ENCODE data around the gene ANO7.

Gene ANO7

DNA sequence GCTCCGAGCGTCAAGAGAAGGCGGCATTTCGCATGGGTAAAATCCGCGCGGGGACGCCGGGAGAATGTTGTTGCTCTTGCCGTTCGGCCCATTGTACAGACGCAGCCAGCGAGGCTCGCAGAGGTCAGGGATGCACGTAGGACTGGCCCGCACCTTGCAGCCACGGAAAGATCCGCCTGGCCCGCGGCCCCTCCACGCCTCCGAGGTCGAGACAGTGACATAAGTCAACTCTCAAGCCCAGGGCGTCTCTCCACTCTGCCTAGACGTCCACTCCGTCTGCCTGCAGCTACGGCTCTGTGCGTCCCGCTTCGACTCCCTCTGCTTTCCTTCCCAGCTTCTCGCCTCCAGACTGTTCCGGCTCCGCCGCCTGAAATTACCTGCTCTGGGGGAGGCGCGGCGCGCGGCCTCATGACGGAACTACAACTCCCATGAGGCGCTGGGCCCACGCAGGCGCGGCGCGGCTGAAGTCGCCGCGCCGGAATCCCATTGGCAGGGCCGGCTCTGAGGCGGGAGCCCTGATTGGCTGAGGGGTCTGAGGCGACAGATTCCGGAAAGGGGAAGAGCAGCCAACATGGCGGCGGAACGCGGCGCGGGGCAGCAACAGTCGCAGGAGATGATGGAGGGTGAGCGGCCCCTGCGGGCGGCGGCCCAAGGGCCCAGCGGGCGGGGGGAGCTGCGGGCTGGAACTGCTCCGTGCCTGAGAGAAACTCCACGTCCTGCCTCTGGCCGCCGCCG is 38.4 kb upstream of the ANO7 start, which contains the start of gene PPP1R7:
Gene PPP1R7 (plus strand): TSS at position 543 of the 735 bp plus-strand sequence. CDS start 29 bp downstream, at position 572.
- H3K9ac ChIP-seq (ENCODE audit: low read length), result peak within 1 kb of the TSS; percentile 35
- H3K4me1 ChIP-seq (ENCODE audit: control insufficient read depth, low read depth, low read length), result peaks cover 4% of the 10 kb centered on the region
- peak within 1 kb of the TSS; percentile 70 for H3K4me3 ChIP-seq (ENCODE audit: low read length)
- H3K27ac ChIP-seq (ENCODE audit: low read length), result no peak within 1 kb of the TSS
- no peaks in the 10 kb centered on the region for H3K9me3 ChIP-seq (ENCODE audit: control insufficient read depth, low read depth, low read length)
- peaks cover 10% of the 10 kb centered on the region for H3K27me3 ChIP-seq (ENCODE audit: control insufficient read depth, insufficient read depth, low read length)
- no peaks in the 10 kb centered on the region for H3K36me3 ChIP-seq (ENCODE audit: control insufficient read depth, low read depth, low read length)

DNA sequence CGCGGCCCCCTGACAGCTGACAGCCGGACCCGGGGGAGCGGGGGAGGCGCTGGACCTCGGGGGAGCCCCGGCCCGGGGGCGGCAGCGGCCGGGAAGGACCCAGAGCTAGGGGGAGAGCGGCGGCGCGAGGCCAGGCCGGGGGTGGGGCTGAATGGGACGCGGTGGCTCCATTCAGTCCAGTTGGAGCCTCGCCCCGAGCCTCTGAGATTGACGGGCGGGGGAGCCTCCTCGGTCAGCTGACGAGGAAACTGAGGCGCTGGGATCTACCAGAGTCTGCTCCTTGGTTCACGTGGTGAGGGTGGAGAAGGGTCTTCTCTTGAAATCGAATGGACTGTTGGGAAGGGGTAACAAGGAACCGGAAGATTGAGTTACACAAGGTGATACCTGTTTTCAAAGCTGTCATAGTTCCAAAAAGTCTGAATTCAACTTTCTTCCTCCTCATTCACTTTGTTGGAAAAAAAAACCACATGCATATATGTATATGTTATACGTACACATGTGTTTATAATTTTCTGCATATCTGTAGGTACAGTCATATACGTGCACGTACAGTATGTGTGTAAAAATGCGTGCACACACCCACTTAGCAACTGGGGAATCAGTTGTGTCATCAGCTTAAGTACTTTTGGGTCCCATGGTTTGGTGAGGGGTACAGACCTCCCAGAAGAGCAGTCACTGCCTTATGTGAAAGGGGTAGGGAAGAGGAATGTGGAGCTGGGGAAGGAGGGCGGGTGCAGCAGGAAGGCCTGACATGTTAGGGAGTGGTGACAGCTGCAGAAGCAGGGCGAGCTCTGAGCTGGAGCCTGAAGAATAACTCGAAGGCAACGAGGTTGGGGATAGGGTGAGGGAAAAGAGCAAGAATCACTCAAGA is 37.6 kb upstream of the ANO7 start:
- Histone ChIP-seq H3K27me3 (ENCODE audit: control insufficient read depth, insufficient read depth, low read length) (peaks cover 10% of the 10 kb centered on the region), H3K9me3 (ENCODE audit: control insufficient read depth, low read depth, low read length) (no peaks in the 10 kb centered on the region), H3K27ac (ENCODE audit: low read length) (no peak overlapping the region), H3K9ac (ENCODE audit: low read length) (peak overlapping the region; percentile 21), H3K4me3 (ENCODE audit: low read length) (peak overlapping the region; percentile 70), H3K4me1 (ENCODE audit: control insufficient read depth, low read depth, low read length) (peaks cover 4% of the 10 kb centered on the region), H3K36me3 (ENCODE audit: control insufficient read depth, low read depth, low read length) (no peaks in the 10 kb centered on the region)

DNA sequence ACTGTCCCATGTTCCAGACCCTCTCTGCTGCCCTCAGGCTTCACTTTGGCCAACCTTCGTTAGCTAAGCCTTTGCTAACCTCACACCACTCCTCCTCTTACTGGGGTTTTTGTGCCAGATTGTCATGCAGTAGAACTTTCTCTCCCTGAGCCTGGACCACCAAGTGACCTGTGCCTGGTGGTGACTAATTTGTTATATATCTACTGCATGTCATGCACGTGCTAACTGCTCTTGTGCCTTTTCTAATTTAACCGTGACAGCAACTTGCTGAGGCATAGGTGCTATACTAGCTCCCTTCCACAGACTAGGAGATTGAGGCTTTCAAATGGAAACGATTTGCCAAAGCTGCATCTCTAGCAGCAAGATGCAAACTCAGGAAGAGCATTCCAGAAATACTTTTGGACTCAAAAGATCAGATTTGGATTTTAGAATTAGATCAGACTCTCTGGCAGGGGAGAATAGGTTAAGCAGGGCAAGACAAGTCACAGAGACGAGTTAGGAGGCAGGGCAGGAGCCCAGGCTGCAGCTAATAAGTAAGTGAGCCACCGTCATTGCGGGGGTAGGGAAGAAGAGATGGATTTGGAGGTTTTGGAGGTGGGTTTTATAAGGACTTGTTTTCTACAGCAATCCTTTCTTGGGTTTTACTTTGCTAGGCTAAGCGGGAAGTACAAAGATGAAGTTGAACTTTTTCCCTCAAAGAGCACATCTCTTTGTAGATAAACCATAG is 36.4 kb upstream of the ANO7 start:
- no peak overlapping the region for H3K27ac ChIP-seq (ENCODE audit: low read length)
- no peaks in the 10 kb centered on the region for H3K9me3 ChIP-seq (ENCODE audit: control insufficient read depth, low read depth, low read length)
- H3K36me3 ChIP-seq (ENCODE audit: control insufficient read depth, low read depth, low read length), result no peaks in the 10 kb centered on the region
- H3K27me3 ChIP-seq (ENCODE audit: control insufficient read depth, insufficient read depth, low read length), result peaks cover 10% of the 10 kb centered on the region
- H3K9ac ChIP-seq (ENCODE audit: low read length), result no peak overlapping the region
- H3K4me1 ChIP-seq (ENCODE audit: control insufficient read depth, low read depth, low read length), result peaks cover 4% of the 10 kb centered on the region
- no peak overlapping the region for H3K4me3 ChIP-seq (ENCODE audit: low read length)

DNA sequence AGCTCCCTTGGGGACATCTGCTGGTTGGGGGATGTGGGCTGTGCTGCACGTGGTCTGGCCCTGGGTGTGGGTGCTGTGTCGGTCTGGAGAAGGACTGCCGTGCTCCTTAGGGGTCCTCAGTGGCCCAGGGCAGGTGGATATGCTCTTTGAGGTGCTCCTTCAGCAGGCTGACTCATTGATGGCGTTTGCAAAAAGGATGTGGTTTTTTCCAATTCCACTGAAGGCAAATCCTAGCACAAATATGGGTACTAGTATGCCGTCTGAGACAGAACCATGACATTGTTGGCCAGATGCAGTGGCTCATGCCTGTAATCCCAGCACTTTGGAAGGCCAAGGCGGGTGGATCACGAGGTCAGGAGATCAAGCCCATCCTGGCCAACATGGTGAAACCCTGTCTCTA is 34.9 kb upstream of the ANO7 start:
- Histone ChIP-seq H3K9ac (ENCODE audit: low read length) (no peak overlapping the region), H3K27me3 (ENCODE audit: control insufficient read depth, insufficient read depth, low read length) (peaks cover under 1% of the 10 kb centered on the region), H3K27ac (ENCODE audit: low read length) (no peak overlapping the region), H3K4me1 (ENCODE audit: control insufficient read depth, low read depth, low read length) (peaks cover 4% of the 10 kb centered on the region), H3K36me3 (ENCODE audit: control insufficient read depth, low read depth, low read length) (no peaks in the 10 kb centered on the region), H3K4me3 (ENCODE audit: low read length) (no peak overlapping the region), H3K9me3 (ENCODE audit: control insufficient read depth, low read depth, low read length) (no peaks in the 10 kb centered on the region)

DNA sequence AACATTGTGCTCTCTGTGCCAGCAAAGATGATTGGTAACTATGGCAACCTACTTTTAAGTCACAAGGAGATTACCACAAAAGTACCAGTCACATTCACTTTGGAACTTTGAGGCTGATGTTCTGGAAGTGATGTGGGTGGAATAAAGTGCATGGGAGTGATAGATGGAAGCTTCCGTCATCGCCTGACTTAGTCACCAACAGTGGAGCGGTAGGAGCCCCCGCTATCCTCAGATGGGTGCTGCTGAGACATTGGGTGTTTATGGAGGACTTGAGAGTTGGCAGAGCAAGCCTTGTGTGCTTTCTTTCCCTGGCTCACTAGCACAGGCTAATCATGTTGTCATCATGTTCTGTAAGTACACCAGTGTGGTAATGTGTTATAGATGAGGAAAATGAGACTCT is 33.6 kb upstream of the ANO7 start:
- Histone ChIP-seq H3K27me3 (ENCODE audit: control insufficient read depth, insufficient read depth, low read length) (no peaks in the 10 kb centered on the region), H3K4me1 (ENCODE audit: control insufficient read depth, low read depth, low read length) (peaks cover 4% of the 10 kb centered on the region), H3K4me3 (ENCODE audit: low read length) (no peak overlapping the region), H3K27ac (ENCODE audit: low read length) (no peak overlapping the region), H3K36me3 (ENCODE audit: control insufficient read depth, low read depth, low read length) (no peaks in the 10 kb centered on the region), H3K9me3 (ENCODE audit: control insufficient read depth, low read depth, low read length) (no peaks in the 10 kb centered on the region), H3K9ac (ENCODE audit: low read length) (no peak overlapping the region)

DNA sequence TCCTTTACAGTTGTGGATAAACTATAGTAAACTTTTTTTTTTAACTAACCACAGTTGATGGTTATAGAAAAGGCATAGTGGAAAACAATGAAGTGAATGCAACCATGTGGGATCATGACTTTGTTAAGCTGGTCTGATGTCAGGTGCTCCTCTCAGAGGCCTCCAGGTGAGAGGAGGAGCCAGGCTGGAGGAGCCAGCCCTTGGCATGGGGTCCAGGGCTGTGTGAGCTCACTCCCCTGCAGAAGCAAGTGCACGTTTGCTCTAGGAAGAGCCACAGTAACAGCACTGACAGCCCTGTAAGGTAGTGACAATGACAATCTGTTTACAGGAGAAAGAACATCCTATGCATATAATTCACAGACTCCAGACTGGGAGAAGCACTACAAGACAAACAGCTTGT is 32.5 kb upstream of the ANO7 start:
- no peaks in the 10 kb centered on the region for H3K27me3 ChIP-seq (ENCODE audit: control insufficient read depth, insufficient read depth, low read length)
- H3K9me3 ChIP-seq (ENCODE audit: control insufficient read depth, low read depth, low read length), result no peaks in the 10 kb centered on the region
- no peak overlapping the region for H3K27ac ChIP-seq (ENCODE audit: low read length)
- peaks cover 3% of the 10 kb centered on the region for H3K4me1 ChIP-seq (ENCODE audit: control insufficient read depth, low read depth, low read length)
- no peaks in the 10 kb centered on the region for H3K36me3 ChIP-seq (ENCODE audit: control insufficient read depth, low read depth, low read length)
- no peak overlapping the region for H3K9ac ChIP-seq (ENCODE audit: low read length)
- no peak overlapping the region for H3K4me3 ChIP-seq (ENCODE audit: low read length)

DNA sequence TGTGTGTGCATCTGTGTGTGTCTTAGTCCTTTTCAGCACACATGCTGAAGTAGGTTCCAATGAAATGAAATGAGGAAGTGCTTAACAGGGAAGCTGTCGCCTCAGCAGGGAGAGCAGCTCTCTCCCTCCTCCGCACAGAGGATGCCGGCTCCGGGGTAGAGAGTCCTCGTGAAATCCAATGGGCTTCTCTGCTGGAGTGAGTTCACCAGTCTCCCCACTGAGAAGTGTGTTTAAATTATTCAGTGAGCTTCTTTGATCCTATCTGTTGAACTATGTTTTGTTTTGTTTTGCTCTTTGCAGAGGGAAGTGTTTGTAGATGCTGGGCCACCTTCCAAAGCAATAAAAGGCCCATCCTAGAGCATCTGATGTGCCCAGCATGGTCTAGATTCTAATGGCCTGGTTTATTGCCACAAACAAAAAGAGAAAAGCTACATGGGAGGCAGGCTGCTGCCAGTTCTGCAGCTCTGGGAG is 31.5 kb upstream of the ANO7 start:
- Histone ChIP-seq H3K9ac (ENCODE audit: low read length) (no peak overlapping the region), H3K36me3 (ENCODE audit: control insufficient read depth, low read depth, low read length) (no peaks in the 10 kb centered on the region), H3K4me3 (ENCODE audit: low read length) (no peak overlapping the region), H3K4me1 (ENCODE audit: control insufficient read depth, low read depth, low read length) (no peaks in the 10 kb centered on the region), H3K9me3 (ENCODE audit: control insufficient read depth, low read depth, low read length) (no peaks in the 10 kb centered on the region), H3K27ac (ENCODE audit: low read length) (no peak overlapping the region), H3K27me3 (ENCODE audit: control insufficient read depth, insufficient read depth, low read length) (no peaks in the 10 kb centered on the region)

DNA sequence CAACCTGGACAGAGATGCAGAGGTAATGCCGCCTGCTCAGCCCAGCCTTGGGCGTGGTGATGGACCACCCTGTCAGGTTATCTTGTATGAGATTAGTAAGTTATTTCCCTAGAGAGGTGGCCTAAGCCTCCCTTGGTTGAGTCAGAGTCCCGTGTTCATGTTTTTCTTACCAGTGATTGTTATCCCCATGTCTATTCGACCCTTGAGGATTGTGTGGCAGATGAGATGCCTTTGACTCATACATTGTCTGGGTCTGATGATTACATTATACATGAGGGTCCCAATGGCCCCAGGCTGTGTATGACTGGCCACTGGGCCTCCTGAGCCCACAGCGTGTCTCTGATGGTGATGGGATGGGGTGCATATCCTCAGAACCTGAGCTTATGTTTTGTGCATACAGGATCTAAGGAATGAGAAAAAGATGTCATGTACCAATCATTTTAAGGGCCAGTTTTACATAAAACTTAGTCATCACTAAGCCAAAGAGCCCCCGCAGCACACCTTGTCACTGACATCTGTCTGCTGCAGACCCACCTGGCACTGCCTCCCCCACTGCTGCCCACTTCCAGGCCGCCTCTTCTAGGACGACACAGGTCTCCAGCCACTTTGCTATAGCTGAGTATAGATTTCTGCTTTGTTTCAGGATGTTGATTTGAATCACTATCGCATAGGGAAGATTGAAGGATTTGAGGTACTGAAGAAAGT is 30.5 kb upstream of the ANO7 start:
- Histone ChIP-seq H3K4me1 (ENCODE audit: control insufficient read depth, low read depth, low read length) (no peaks in the 10 kb centered on the region), H3K27me3 (ENCODE audit: control insufficient read depth, insufficient read depth, low read length) (no peaks in the 10 kb centered on the region), H3K9me3 (ENCODE audit: control insufficient read depth, low read depth, low read length) (no peaks in the 10 kb centered on the region), H3K36me3 (ENCODE audit: control insufficient read depth, low read depth, low read length) (no peaks in the 10 kb centered on the region), H3K9ac (ENCODE audit: low read length) (no peak overlapping the region), H3K27ac (ENCODE audit: low read length) (no peak overlapping the region), H3K4me3 (ENCODE audit: low read length) (no peak overlapping the region)

DNA sequence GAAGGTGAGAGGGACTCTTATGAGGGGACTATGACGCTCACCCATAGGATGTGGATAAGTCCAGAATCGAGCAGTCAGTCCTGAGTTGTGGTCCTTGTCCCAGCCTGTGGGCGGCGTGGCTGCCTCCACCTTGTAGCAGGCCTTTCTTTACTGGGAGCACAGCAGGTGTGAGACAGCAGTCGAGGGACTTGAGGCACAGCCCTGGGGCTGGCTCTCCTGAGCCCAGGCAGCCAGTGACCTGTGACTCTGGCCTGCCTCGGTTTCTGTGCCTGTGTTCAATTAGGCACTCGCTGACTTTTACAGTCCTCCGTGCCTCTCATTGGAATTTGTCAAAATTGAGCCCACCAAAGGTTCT is 30.0 kb upstream of the ANO7 start:
- H3K9ac ChIP-seq (ENCODE audit: low read length), result no peak overlapping the region
- no peaks in the 10 kb centered on the region for H3K27me3 ChIP-seq (ENCODE audit: control insufficient read depth, insufficient read depth, low read length)
- H3K4me3 ChIP-seq (ENCODE audit: low read length), result no peak overlapping the region
- no peaks in the 10 kb centered on the region for H3K4me1 ChIP-seq (ENCODE audit: control insufficient read depth, low read depth, low read length)
- H3K9me3 ChIP-seq (ENCODE audit: control insufficient read depth, low read depth, low read length), result no peaks in the 10 kb centered on the region
- no peak overlapping the region for H3K27ac ChIP-seq (ENCODE audit: low read length)
- H3K36me3 ChIP-seq (ENCODE audit: control insufficient read depth, low read depth, low read length), result peaks cover 3% of the 10 kb centered on the region

DNA sequence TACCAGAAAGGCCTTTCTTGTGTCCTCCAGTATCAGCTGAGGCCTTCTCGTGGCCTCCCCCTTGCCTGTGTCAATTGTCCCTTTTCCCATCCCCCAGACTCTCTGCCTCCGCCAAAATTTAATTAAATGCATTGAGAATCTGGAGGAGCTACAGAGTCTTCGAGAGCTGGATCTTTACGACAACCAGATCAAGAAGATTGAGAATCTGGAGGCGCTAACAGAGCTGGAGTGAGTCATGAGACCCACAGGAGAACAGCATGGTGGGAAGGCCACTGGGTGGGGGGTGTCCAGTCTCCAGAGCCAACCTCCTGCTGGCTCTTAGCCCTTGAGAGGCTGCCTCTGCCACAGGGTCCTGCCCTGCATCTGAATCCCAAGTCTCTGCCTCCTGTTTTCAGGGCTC is 29.4 kb upstream of the ANO7 start:
- Histone ChIP-seq H3K9me3 (ENCODE audit: control insufficient read depth, low read depth, low read length) (no peaks in the 10 kb centered on the region), H3K36me3 (ENCODE audit: control insufficient read depth, low read depth, low read length) (peaks cover 9% of the 10 kb centered on the region), H3K27ac (ENCODE audit: low read length) (no peak overlapping the region), H3K4me3 (ENCODE audit: low read length) (no peak overlapping the region), H3K9ac (ENCODE audit: low read length) (no peak overlapping the region), H3K4me1 (ENCODE audit: control insufficient read depth, low read depth, low read length) (no peaks in the 10 kb centered on the region), H3K27me3 (ENCODE audit: control insufficient read depth, insufficient read depth, low read length) (no peaks in the 10 kb centered on the region)

DNA sequence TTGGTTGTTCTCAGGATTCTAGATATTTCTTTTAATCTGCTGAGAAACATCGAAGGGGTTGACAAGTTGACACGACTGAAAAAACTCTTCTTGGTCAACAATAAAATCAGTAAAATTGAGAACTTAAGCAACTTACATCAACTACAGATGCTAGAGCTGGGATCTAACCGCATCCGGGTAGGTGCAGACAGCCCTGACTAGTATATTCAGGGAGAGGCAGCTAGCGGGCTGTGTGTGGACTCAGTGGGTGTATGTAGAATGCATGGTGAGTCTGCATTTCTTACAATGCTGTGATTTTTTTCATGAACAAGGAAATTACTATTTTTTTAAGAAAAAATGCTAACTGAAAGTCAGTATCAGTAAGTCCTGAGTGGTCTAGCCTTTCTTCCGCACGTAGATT is 28.2 kb upstream of the ANO7 start:
- H3K9me3 ChIP-seq (ENCODE audit: control insufficient read depth, low read depth, low read length), result no peaks in the 10 kb centered on the region
- H3K36me3 ChIP-seq (ENCODE audit: control insufficient read depth, low read depth, low read length), result peaks cover 9% of the 10 kb centered on the region
- H3K27me3 ChIP-seq (ENCODE audit: control insufficient read depth, insufficient read depth, low read length), result no peaks in the 10 kb centered on the region
- no peaks in the 10 kb centered on the region for H3K4me1 ChIP-seq (ENCODE audit: control insufficient read depth, low read depth, low read length)
- no peak overlapping the region for H3K27ac ChIP-seq (ENCODE audit: low read length)
- no peak overlapping the region for H3K9ac ChIP-seq (ENCODE audit: low read length)
- H3K4me3 ChIP-seq (ENCODE audit: low read length), result no peak overlapping the region
